ENCODE measurements around the gene KNSTRN.
A peak's percentile ranks its signal among the peaks of the same experiment; 100 is the strongest.

Gene KNSTRN

GRCh38 chr15:40382580-40383456 is at the start of gene KNSTRN:
Gene KNSTRN, plus strand, starts transcription at chr15:40382721. Its CDS starts 115 bp downstream, at chr15:40382836.
- DNase-seq (ENCODE audit: low read depth): peak; percentile 67

- no peak for DNase-seq (ENCODE audit: low read depth)
These were observed 48.5 kb upstream of the KNSTRN start for GRCh38 chr15:40333922-40334492.

GRCh38 chr15:40334541-40334940 is 48.0 kb upstream of the KNSTRN start:
- no peak for DNase-seq (ENCODE audit: low read depth)

GRCh38 chr15:40334941-40335795 is 47.4 kb upstream of the KNSTRN start:
- DNase-seq (ENCODE audit: low read depth): no peak

- no peak for DNase-seq (ENCODE audit: low read depth)
These were observed 46.4 kb upstream of the KNSTRN start for GRCh38 chr15:40335938-40336743.

- no peak for DNase-seq (ENCODE audit: low read depth)
These were observed 45.8 kb upstream of the KNSTRN start for GRCh38 chr15:40336744-40337122.

GRCh38 chr15:40337597-40337996 is 44.9 kb upstream of the KNSTRN start:
- DNase-seq (ENCODE audit: low read depth): no peak

GRCh38 chr15:40338041-40338657 is 44.4 kb upstream of the KNSTRN start:
- no peak for DNase-seq (ENCODE audit: low read depth)

- DNase-seq (ENCODE audit: low read depth): peak; percentile 85
These were observed 43.5 kb upstream of the KNSTRN start for GRCh38 chr15:40338921-40339620.

- DNase-seq (ENCODE audit: low read depth): no peak
These were observed 42.9 kb upstream of the KNSTRN start for GRCh38 chr15:40339621-40339945.

- peak; percentile 74 for DNase-seq (ENCODE audit: low read depth)
These were observed 42.3 kb upstream of the KNSTRN start for GRCh38 chr15:40340038-40340739.

GRCh38 chr15:40340740-40341400 is 41.7 kb upstream of the KNSTRN start, which contains the start of gene CCDC9B:
Gene CCDC9B, minus strand, starts transcription at chr15:40340939. Its CDS starts 120 bp downstream, at chr15:40340819.
- peak; percentile 71 for DNase-seq (ENCODE audit: low read depth)

- DNase-seq (ENCODE audit: low read depth): no peak
These were observed 39.9 kb upstream of the KNSTRN start for GRCh38 chr15:40342416-40343320.

GRCh38 chr15:40343512-40343911 is 39.0 kb upstream of the KNSTRN start:
- DNase-seq (ENCODE audit: low read depth): peak; percentile 86

- DNase-seq (ENCODE audit: low read depth): no peak
These were observed 38.3 kb upstream of the KNSTRN start for GRCh38 chr15:40344217-40344616.

- DNase-seq (ENCODE audit: low read depth): no peak
These were observed 37.8 kb upstream of the KNSTRN start for GRCh38 chr15:40344631-40345120.

- DNase-seq (ENCODE audit: low read depth): no peak
These were observed 37.2 kb upstream of the KNSTRN start for GRCh38 chr15:40345225-40345866.

All from GM04503 (cell line).